ENCODE results near the gene WEE2. TPM values are rescaled to one million over a fixed set of nuclear protein-coding genes. Genes with fewer than 3 reads are reported as not detected.
"Not testable (repeated sequence)": the region's sequence is repeated elsewhere in the genome, so short reads cannot be mapped to it uniquely, and the experiment has no call there.

Gene WEE2
- total RNA-seq, 1 donor from 2014 or later: not detected

DNA sequence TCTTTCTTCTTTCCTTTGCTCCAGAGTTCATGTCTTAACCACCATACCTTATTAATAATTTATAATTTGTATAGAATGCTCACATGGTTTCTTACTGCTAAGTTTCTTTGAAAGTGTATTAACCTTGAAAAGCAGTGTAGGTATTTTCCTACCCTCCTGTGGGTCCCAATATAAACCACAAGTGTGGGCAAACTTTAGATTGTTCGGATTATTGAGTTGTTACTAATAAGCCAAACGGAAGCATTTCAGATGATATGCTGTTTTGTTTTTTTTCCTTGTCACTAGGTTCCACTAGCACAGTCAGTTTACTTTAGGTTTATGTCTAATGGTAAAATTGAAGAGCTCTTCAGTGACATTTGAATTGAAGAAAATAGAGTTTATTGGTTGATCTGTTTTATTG lies 40.2 kb downstream of the WEE2 start:
- TF ChIP-seq, protein P1, sequence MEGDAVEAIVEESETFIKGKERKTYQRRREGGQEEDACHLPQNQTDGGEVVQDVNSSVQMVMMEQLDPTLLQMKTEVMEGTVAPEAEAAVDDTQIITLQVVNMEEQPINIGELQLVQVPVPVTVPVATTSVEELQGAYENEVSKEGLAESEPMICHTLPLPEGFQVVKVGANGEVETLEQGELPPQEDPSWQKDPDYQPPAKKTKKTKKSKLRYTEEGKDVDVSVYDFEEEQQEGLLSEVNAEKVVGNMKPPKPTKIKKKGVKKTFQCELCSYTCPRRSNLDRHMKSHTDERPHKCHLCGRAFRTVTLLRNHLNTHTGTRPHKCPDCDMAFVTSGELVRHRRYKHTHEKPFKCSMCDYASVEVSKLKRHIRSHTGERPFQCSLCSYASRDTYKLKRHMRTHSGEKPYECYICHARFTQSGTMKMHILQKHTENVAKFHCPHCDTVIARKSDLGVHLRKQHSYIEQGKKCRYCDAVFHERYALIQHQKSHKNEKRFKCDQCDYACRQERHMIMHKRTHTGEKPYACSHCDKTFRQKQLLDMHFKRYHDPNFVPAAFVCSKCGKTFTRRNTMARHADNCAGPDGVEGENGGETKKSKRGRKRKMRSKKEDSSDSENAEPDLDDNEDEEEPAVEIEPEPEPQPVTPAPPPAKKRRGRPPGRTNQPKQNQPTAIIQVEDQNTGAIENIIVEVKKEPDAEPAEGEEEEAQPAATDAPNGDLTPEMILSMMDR (IDR thresholded peaks at IDR 0.05): no peak
- TF ChIP-seq POLR2AphosphoS5 (IDR thresholded peaks at IDR 0.05; ENCODE audit: insufficient read depth in 1 of 2, low read depth in 1 of 2) (no peak), POLR2A (IDR thresholded peaks at IDR 0.05) (no peak)

DNA sequence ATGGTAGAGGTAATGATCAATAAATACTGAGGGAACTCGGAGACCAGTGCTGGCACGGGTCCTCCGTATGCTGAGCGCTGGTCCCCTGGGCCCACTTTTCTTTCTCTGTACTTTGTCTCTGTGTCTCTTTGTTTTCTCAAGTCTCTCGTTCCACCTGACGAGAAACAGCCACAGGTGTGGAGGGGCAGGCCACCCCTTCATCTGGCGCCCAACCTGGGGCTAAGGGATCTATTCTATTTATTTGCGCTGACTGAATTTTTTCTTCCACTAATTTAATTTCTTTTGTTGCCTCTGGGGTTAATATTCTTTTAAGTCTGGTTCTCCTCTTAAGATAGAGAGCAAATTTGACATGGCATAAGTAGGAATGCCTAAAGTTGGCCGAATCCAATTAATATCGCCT lies 43.8 kb downstream of the WEE2 start:
- Histone ChIP-seq H3K36me3 (peaks cover 12 to 63% of the 10 kb centered on the region in 2 donors), H3K9me3 (peaks cover 17% of the 10 kb centered on the region)
- DNase-seq (ENCODE audit: extremely low spot score in 2 of 2); H3K27ac ChIP-seq; H3K4me1 ChIP-seq; H3K27me3 ChIP-seq; H3K4me3 ChIP-seq; intact Hi-C loops (cut with DNase I): not testable (repeated sequence)

More for the DNA sequence above, 40.2 kb downstream of the WEE2 start:
- no peak for DNase-seq (ENCODE audit: extremely low spot score in 2 of 2)
- H3K36me3 ChIP-seq: peaks cover 12 to 93% of the 10 kb centered on the region in 2 donors
- no peak overlapping the region for H3K27ac ChIP-seq
- H3K4me1 ChIP-seq: no peaks in the 10 kb centered on the region
- no peaks in the 10 kb centered on the region for H3K27me3 ChIP-seq
- intact Hi-C loops (cut with DNase I): no loop called here
- H3K4me3 ChIP-seq: no peak overlapping the region
- H3K9me3 ChIP-seq: peaks cover 17% of the 10 kb centered on the region

DNA sequence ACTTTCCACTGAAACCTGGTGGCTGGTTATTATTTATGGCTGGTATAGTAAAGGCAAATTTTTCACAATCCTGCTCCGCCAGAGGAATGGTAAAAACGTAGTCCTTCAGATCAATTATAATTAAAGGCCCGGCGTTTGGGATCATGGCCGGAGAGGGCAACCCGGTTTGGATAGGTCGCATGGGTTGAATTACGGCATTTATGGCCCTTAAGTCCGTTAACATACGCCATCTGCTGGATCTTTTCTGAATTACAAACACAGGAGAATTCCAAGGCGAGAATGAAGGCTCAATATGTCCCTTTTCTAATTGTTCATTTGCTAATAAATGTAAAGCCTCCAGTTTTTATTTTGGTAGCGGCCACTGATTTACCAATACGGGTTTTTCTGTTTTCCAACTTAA lies 44.5 kb downstream of the WEE2 start:
- DNase-seq (ENCODE audit: extremely low spot score in 2 of 2): no peak
- peaks cover 12 to 68% of the 10 kb centered on the region in 2 donors for H3K36me3 ChIP-seq
- intact Hi-C loops (cut with DNase I): no loop called here
- TF ChIP-seq POLR2A (IDR thresholded peaks at IDR 0.05) (no peak), POLR2AphosphoS5 (IDR thresholded peaks at IDR 0.05; ENCODE audit: insufficient read depth in 1 of 2, low read depth in 1 of 2) (no peak)
- TF ChIP-seq, protein P1 (IDR thresholded peaks at IDR 0.05): no peak
- no peaks in the 10 kb centered on the region for H3K27me3 ChIP-seq
- peaks cover 17% of the 10 kb centered on the region for H3K9me3 ChIP-seq
- no peak overlapping the region for H3K4me3 ChIP-seq
- H3K4me1 ChIP-seq: no peaks in the 10 kb centered on the region
- H3K27ac ChIP-seq: no peak overlapping the region

DNA sequence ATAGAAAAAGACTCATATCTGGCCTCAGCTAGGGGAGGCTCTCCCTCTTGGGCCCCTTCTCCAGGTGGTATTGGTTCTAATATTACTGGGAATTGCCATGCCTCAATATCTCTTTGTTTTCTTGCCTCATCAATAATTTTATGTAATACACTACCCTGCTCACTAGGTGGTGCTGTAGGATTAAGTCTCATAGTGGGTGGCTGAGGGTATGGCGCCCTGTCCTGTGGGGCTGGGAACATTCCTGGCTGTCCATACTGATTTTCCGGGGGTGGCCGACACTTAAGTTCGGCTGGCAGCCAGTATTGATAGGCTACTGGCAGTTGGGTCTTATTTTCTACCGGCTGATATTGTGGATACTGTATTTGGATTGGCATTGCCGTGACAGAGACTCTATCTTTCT lies 46.8 kb downstream of the WEE2 start:
- Histone ChIP-seq H3K4me1 (no peaks in the 10 kb centered on the region), H3K36me3 (peaks cover 12 to 55% of the 10 kb centered on the region in 2 donors), H3K27me3 (no peaks in the 10 kb centered on the region), H3K4me3 (no peak overlapping the region), H3K9me3 (peaks cover 17% of the 10 kb centered on the region), H3K27ac (no peak overlapping the region)
- no peak for DNase-seq (ENCODE audit: extremely low spot score in 2 of 2)
- intact Hi-C loops (cut with DNase I): no loop called here
- TF ChIP-seq POLR2A (IDR thresholded peaks at IDR 0.05) (no peak), POLR2AphosphoS5 (IDR thresholded peaks at IDR 0.05; ENCODE audit: insufficient read depth in 1 of 2, low read depth in 1 of 2) (no peak)
- TF ChIP-seq, protein P1 (IDR thresholded peaks at IDR 0.05): no peak

DNA sequence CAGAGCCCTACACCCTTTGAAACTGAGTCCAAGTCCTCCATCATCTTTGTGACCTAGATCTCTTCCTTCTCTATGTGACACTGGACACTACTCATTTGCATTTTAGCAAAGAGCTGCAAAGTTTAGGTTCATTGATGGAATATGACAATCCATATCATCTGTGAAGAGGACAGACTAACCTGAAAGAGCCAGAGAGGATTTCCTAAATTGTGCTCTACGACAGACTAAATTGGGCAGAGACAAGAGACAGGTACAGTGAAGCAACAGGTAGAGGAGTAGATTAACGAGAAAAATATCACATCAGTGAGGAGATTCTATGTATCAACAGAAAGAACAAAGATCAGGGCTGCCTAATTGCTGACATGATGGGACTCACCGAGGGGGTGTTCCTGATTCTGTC lies 55.6 kb downstream of the WEE2 start, which contains the start of gene TAS2R3:
Gene TAS2R3, plus strand, starts transcription at position 301 of the 400 bp plus-strand sequence. Its CDS starts 62 bp downstream, at position 363.
- intact Hi-C loops (cut with DNase I): no loop called here
- no peak for DNase-seq (ENCODE audit: extremely low spot score in 2 of 2)
- H3K4me3 ChIP-seq: no peak within 1 kb of the TSS
- H3K27ac ChIP-seq: no peak within 1 kb of the TSS
- H3K27me3 ChIP-seq: no peaks in the 10 kb centered on the region
- peaks cover 0 to 25% of the 10 kb centered on the region in 2 donors for H3K36me3 ChIP-seq
- no peak for TF ChIP-seq POLR2A (IDR thresholded peaks at IDR 0.05)
- no peak for TF ChIP-seq POLR2AphosphoS5 (IDR thresholded peaks at IDR 0.05; ENCODE audit: insufficient read depth in 1 of 2, low read depth in 1 of 2)
- TF ChIP-seq, protein P1 (IDR thresholded peaks at IDR 0.05): no peak
- H3K9me3 ChIP-seq: no peaks in the 10 kb centered on the region
- H3K4me1 ChIP-seq: no peaks in the 10 kb centered on the region

DNA sequence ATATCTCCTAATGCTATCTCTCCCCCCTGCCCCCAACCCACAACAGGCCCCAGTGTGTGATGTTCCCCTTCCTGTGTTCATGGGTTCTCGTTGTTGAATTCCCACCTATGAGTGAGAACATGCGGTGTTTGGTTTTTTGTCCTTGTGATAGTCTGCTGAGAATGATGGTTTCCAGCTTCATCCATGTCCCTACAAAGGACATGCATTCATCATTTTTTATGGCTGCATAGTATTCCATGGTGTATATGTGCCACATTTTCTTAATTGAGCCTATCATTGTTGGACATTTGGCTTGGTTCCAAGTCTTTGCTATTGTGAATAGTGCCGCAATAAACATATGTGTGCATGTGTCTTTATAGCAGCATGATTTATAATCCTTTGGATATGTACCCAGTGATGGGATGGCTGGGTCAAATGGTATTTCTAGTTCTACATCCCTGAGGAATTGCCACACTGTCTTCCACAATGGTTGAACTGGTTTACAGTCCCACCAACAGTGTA lies 62.0 kb downstream of the WEE2 start:
- H3K36me3 ChIP-seq; H3K4me1 ChIP-seq; H3K27ac ChIP-seq; H3K4me3 ChIP-seq; DNase-seq (ENCODE audit: extremely low spot score in 2 of 2); H3K9me3 ChIP-seq; intact Hi-C loops (cut with DNase I); H3K27me3 ChIP-seq: not testable (repeated sequence)
